Measurements from ENCODE around the gene ZNRF1.

The ZNRF1 gene

DNA sequence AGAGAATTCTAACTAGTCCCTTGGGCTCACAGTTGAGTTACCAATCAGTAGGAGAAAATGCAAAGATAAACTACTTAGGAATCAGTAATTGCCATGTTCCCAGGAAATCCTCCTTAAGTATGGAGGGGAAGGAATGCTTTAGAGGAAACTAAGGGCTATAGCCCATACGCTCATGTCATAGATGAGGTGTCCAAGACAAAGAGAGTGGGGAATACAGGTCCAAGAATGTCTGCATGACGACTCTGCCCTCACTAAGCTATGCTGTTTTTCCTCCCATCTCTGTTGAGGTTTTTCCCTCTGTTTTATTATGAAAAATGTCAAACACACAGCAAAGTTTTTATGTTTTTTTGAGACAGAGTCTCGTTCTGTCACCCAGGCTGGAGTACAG, 101.8 kb downstream of the ZNRF1 start:
- DNase-seq = no peak

DNA sequence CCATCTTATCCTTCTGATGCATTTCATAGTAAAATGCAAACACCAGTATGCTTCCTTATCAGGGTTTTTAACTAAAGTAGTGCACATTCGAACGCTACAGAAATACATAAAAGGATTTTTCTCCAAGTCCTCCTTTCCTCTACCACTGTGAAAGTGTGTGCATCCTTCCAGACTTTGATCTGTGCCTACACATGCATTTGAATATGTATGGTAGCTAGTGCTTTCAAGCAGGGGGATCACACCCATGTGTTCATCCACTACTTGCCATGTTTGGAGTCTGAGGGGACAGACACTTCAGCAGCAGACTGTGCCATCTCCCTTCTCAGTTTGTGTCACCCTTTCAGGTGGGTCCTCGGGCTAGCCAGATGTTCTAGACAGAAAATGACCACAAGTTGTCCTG, 102.8 kb downstream of the ZNRF1 start:
- no peak for DNase-seq

DNA sequence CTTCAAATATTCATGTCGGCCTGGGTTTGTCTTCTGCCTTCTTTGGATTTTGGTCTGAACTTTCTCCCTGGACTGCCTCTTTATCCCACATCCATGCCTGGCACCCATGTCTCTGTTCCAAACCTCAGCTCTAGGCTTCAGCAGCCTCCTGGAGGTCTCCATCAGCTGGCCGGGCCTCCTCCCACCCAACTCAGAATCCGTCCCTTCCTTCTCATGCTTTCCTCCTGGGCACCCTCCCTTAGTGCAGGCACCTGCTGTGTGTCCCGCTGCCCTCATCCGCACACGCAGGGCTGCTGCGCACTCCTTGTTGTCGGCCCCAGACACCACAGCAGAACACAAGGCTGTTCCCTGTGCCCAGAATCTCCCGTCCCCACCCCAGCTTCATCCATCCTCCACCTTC, 103.8 kb downstream of the ZNRF1 start:
- no peak for DNase-seq

DNA sequence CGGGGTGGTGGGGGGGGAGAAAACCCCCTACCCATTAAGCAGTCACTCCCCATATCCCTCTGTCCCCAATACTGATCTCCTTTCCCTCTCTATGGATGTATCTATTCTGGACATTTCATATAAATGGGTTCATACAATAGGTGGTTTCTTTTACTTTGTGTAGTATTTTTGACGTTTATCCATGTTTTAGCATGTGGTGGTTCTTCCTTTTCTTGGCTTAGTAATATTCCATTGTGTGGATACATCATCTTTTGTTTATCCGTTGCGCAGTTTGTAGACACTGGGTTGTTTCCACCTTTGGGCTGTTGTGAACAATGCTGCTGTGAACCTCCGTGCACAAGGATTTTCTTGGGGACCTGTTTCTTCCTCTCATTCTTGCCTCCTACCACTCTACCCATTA, 105.2 kb downstream of the ZNRF1 start:
- DNase-seq = no peak

DNA sequence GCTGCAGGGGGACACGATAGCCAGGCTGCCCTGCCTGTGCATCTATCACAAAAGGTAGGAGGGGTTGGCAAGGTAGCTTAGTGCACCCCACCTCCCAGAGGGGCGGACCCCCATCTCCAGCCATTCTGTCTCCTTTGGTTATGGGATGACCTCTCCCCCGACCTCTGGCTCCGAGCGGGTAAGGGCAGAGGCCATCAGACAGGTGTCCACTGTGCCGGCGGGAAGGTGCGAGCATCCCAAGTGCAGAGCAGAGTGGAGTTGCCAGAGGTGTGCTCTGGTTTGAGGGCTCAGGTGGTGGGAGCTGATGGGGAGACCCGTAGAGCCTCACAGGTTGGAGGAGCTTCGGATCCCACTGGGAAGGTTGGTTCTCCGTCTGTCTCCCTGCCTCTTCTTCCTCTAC, 106.0 kb downstream of the ZNRF1 start:
- DNase-seq = no peak

DNA sequence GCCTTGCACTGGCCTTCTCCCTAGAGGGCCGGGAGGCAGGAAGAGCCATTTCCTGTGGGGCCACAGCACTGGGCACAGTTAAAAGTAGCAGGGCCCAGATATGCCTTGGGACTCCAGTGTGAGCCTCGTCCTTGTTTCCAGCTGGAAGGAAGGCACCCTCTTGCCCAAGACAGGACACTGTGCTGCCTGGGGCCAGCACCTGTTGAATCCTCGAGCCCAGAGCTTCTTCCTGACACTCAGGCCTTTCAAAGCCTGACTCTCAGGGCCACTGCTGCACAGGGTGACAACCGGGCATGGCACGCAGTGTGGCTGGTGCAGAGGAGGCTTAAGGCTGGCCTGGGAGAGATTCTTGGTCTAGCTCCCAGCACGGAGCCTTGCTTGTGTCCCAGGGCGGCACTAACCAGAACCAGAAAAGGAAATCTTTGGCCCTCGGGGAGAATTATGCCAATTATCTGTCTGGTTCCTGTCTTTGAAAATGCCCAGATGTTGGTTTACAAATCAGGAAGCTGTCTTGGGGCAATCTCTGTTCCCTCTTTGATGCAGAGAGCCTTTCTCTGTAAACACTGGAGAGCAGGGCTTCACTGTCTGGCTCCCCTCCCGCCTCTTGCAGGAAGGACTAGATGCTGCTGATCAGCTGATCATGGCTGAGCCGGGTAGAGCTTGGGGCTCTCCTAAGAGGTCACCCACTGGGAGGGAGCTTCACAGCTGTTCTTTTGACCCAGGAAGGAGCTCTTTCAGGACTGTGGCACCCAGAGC, 106.7 kb downstream of the ZNRF1 start:
- peak; percentile 53 for DNase-seq

DNA sequence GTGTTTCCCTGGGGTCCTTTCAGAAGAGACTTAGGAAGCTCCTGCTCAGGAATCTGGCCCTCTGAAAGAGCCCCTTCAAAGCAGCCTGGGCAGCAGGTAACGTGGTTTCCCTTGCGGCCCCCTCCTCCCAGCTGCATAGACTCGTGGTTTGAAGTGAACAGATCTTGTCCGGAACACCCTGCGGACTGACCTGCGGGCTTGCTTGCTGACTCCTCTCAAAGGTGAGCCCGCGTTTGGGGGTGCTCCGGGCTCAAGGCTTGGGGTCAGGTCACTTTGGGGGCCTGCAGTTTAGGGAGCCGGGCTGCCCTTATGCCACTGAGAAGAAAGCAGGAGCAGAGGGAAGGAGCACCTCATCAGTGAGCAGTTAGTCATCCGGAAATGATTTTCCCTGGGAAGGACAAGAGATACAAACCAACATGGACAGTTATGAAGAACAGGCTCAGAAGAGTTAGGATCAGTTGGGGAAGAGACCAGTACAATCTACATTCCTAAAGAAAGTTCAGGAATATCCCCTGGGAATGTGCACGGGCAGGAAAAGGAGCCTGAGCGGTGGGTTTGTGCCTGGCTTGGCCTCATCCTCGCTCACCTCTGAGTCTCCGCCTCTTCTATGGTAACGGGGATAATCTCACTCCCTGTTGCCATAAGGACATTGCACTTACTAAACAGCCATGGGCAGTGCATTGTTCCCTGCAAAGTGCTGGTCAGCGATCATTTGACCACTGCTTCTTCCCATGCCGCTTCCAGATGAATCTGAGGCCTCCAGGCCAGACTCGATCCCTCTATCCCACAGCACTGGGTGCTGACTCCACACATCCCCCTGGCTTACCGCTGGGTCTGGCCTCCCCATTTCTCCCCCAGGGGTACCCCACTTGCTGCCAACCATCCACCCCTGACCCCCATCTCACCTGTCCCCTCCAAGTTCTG, 107.8 kb downstream of the ZNRF1 start:
- no peak for DNase-seq

DNA sequence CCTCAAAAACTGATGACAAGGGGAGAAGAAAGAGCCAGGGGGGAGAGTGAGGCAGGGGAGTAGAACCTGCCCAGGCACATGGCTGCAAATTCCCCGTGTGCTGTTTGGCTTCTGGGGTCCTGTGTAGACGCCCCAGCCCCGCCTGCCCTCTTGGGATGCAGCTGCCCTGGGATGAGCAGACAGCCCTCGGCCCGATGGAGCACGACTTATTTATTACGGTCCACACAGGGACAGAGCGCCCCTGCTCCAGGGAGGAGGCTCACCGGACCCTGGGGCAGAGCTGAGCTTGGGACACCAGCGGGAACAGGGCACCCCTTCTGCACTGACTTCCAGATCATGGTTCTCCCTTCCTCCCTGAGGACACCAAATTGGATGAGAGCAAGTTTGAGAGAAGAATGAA, 108.7 kb downstream of the ZNRF1 start:
- DNase-seq = no peak

DNA sequence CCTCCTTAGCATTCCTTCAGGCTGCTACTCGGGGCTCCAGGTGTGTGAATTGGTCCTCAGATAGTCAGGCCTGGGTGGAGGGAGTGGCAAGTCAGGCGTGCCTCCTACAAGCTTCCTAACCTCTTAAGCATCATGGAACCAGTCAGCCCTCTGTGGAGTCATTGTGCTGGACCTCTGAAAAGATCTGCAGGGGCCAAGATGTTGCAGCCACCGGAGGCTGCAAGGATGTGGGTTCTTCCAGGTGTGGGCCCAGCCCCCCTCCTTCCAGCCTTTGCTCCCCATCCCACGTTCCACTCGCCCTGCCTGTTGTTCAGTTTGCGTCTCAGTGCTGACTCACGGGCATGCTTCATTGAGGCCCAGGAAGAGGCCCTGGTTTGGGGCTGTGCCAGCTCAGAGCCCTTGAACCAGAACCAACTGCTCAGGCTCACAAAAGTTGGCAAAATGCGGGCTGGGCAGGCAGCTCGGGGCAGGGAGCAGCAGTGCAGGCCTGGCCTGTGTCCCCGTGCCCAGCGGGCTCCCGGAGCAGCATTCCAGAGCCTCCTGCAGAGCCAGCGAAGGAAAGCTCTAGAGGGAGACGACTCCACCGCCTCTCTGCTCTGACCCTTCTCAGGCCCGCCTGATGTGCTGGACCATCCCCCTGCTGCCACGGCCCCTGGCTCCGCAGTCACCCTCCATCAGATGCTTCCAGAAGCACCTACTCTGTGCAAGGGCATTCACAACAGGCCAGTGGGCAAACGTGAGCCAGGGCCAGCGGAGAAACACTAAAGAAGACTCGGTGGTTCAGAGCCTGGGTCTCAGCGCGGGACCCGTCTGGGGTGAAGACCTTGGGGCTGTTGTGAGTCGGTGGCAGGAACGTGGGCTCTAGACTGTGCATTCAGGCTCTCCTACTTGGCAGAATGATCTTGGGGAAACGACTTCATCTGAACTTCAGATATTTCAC, 110.2 kb downstream of the ZNRF1 start:
- DNase-seq = peak; percentile 7

DNA sequence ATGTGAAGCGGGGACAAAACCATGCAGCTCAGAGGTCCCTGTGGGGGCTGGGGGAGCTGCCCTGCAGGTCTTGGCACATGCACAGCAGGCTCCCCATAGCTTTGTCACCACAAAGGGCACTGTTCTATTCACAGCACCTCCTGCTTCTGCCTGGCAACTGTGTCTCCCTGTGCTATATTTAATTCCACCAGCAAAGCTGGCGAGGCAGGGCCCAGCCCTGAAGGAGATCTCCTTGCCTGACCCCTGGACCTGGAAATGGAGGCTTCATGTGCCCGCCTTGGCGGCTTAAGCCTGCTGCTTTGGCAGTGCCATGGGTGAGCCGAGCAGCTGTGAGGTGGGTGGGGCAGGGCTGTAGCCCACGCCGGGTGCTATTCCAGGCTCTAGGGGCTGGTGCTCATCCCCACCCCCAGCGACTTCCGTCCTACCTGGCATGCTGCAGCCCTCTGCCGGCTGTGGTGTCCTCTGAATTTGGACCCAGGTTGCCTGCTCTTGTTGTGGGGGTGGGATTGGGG, 111.0 kb downstream of the ZNRF1 start:
- peak; percentile 1 for DNase-seq

DNA sequence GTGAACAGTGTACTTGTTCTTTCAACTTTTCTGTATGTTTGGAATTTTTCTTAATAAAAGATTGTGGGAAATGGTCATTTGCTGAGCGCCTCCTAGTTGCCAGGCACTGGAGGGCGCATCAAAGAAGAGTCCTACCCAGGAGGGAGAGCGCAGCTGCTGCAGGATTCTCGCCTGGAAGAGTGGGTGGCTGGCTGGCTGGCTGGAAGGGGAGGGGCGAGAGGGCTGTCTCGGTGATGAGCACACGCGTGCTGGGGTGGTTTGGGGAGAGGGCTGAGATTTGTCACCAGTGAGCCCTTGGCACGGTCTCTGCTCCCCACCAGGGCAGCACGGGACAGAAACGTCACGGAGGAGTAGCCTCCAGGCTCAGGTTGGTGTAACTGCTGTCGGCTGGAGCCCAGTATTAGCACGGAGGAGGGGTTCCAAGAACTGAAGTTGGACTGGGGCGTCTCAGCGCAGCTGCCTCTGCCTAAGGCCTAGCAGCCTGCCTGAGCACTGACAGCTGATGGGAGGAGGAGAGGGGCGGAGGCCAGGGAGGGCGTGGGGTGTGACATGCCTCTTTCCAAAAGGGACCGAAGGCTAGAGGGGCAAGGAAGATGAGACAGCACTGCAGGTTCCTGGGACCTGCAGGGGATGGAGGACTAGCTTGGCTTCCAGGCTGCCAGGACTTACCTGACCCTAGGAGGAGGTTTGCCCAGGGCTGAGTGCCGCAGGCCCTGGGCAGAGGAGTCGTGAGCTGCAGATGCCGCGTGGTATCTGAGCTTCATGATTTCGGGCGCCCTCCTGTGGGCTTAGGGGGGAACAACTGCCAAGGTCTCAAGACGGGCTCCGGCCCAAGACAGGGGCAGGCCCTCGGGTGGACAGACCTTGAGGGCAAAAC, 112.1 kb downstream of the ZNRF1 start:
- DNase-seq = peak; percentile 77

DNA sequence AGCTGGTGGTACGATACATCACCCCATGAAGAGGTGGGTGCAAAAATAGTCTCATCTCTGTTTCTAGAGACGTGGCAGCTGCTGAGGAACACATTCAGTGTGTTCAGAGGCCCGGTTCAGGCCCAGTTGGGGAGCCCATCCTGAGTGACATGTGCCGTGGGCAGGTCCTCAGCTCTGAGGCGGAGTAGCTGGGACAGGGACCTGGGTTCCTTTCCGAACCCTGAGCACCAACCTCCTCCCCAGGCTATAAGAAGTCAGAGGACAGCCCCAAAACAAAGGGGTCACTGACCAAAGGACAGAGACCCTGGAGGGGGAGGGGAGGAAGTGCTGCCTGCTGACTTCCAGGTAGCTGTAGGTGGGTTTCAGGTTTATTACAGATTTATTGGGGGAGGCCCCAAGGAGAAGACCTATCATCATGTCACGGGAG, 112.7 kb downstream of the ZNRF1 start:
- DNase-seq = no peak

DNA sequence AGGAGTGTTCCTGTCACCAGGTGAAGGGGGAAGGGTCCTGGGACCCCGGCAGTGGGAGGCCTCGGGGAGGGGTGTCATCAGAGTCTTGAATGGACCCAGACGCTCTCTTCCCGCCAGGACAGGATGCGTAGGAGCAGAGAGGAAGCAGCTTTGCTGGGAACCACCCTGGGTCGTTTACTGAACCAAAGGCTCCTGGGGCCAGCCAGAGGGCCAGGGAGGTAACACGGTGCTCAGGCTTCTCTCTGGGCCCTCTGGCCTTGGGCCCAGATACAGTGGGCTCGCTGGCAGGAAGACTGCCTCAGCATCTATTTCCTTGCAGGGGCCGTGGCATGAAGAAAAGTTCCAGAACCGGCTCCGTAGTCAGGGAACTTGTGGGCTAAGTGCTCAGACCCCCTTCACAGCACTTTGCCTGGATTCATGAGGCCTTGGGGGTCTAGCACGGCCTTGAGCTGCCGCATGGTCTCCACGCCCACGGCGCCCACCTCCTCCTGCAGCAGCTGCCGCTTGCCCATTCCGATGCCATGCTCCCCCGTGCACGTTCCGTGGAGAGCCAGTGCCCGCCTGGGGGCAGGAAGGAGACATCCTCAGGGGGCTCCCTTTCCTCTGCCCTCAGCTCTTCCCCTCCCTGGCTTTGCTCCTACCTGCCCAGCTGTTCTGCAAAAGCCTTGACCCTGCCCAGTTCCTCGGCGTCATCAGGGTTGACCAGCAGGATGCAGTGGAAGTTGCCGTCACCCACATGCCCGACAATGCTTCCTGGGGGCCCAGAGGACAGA, 113.3 kb downstream of the ZNRF1 start:
- DNase-seq = no peak

DNA sequence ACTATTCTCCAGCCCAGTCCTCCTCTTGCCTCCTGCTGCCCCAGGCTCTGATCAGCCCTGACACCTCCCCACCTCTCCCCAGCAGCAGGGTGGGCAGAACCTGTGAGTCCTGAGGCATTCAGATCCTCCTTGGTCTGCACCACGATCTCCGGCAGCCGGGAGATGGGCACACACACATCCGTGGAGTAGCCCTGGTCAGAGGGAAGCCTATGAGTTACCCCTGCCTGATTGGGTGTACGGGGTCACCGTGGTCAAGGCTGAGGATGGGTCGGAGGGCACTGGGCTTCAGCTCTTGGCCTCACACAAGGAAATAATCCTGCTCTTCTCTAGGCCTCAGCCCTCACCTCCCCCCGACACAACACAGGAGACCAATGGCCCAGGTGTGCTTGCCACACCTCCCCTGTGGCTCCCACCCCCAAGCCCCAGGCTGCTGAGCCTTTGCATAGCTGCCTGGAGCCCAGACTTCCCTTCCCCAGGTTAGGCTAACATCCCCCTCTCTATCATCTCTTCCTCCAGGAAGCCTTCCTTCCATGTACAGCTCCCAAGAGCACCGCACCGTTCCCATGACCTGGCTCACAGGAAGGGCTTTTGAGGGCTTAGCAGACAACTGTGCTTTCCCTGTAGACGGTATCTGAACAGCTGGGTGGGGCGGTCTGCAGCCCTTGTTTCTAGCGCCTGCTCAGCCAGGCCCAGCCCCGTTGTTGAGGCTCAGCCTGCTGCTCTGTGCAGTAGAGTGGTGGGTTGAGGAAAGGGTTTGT, 114.1 kb downstream of the ZNRF1 start:
- DNase-seq = no peak

DNA sequence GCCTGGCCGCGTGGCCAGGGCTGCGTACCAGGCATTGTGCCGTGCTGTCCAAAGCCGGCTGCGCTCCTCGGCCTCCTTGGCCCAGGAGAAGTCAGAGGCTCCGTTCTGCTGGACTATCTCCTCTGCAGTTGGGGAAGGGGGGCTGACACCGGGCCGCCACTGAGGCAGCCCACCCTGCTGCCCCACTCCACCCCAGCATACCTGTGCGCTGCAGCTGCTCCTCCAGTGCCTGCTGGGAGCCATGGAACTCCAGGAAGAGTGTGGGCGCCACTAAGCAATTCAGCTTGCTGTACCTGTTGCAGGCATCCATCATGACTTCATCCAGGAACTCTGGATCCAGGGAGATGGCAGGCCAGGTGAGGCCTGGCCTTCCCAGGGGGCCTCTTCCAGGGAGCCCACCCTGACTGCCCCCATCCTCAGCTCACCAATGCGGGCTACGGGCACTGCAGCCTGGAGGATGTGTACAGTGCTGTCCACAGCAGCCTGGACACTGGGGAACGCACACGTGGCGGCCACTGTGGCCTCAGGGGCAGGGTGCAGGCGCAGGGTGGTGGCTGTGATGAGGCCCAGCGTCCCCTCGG, 114.8 kb downstream of the ZNRF1 start:
- no peak for DNase-seq

DNA sequence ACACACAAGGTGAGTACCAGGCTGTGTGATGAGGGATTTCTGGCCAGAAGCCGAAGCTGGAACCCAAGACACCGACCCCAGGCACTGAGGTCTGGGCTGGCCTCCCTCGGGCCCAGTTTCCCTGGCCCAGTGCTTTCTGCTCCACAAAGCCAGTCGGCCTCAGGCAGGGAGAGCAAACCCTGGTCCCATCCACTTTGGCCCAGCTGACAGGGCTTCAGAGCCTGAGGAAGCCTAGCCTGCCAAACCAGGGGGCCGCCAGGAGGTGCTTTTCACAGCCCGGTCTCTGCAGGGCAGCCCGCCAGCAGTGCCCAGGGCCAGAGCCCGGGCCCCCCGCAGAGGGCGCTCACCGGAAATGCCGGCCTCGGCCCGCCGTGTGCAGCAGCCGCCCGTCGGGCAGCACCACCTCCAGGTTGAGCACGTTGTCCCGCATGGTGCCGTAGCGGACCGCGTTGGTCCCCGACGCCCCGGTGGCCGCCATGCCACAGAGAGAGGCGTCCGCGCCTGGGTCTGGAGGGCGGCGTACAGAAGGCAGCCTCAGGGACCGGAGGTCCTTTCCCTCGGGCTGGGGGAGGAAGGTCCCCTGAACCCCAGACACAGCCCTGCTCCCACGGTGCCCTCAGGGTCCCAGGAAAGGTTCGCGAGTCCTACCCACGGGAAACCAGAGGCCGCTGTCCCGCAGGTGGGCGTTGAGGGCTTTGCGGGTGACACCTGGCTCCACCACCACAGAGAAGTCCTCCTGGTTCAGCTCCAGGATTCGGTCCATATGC, 115.5 kb downstream of the ZNRF1 start:
- no peak for DNase-seq

DNA sequence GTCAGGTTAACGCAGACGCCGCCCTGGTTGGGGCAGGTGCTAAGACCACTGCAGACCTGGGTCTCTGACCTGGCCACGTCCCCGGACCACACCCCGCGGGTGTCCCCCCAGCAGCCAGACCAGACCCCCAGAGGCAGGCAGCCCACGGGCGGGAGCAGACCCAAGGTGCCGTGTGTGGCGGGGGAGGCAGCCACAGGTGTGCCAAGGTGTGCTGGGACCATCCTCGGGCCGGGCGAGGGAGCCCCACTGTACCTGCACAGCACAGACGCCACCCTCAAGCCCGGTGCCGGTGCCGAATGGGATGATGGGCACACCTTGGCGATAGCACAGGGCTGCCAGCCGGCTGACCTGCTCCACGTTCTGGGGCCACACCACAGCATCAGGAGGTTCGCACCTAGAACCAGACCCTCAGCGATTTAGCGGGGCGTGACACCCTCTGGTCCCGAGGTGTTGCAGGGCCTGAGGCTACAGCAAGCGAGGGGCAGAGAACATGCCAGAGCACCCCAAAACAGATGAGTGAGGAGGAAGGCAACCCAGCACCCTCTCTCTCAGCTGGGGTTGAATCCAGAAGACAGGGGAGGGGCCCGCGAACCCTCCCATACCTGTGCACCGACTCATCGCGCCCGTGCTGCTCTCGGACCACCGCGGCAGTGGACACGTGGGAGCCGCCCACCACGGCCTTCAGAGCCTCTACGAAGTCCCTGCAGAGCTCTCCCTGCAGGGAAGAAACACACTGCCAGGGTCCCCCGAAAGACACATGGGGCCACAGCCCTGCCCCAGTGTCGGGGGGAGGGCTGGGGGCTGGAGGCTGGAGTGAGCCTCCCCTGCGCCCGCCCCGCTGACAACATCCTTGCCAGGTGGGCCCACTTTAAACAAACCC, 116.4 kb downstream of the ZNRF1 start:
- no peak for DNase-seq
